Ascending aorta (tissue), 2 donors: ENCODE measurements around the gene P4HA2. TPM values are rescaled to one million over a fixed set of nuclear protein-coding genes. Genes with fewer than 3 reads are reported as not detected.
A peak's percentile ranks its signal among the peaks of the same experiment; 100 is the strongest.

Source experiments
- DNase-seq, 2 donors: peaks; one replicate each; pipeline ENCODE4 v3.0.0-alpha.2; 2019; ENCODE audit warnings: low spot score in 2 of 2
- H3K27ac ChIP-seq, 2 donors: fragments of 200-600 bp; sonication (generic); one replicate each; pipeline ENCODE4 v1.5.1; 2016 to 2017; ENCODE audit warnings: mild to moderate bottlenecking in 1 of 2
- H3K27me3 ChIP-seq: fragments of 200-600 bp; sonication (generic); one replicate; pipeline ENCODE4 v1.5.1; 2017
- H3K36me3 ChIP-seq, 2 donors: fragments of 200-600 bp; sonication (generic); one replicate each; pipeline ENCODE4 v1.5.1; 2016
- H3K4me1 ChIP-seq, 2 donors: fragments of 200-600 bp; sonication (generic); one replicate each; pipeline ENCODE4 v1.5.1; 2016 to 2017; ENCODE audit warnings: mild to moderate bottlenecking in 1 of 2
- H3K4me3 ChIP-seq, 2 donors: fragments of 200-600 bp; sonication (generic); one replicate each; pipeline ENCODE4 v1.5.1; 2016 to 2017; ENCODE audit warnings: mild to moderate bottlenecking in 1 of 2
- H3K9me3 ChIP-seq, 2 donors: fragments of 200-600 bp; sonication (generic); one replicate each; pipeline ENCODE4 v1.5.1; 2016
- CTCF ChIP-seq, 3 experiments: fragments of 200-600 bp in 2 of 3; fragments of 450-650 bp in 1 of 3; sonication (generic) in 2 of 3; IDR thresholded peaks; one replicate each; pipeline ENCODE4 v1.5.1; 2016 to 2019; ENCODE audit warnings: antibody characterized with exemption in 3 of 3, mild to moderate bottlenecking in 1 of 3, moderate library complexity in 1 of 3
- intact Hi-C: fragments of 100-400 bp; cut with DNase I; formaldehyde crosslinking; loops from one replicate; pipeline ENCODE4 v1.15.1; 2023
- total RNA-seq: library from RNA; depleted of rRNA; stranded (reverse); fragments of >200 nt; gene quantifications from one replicate; pipeline ENCODE4 v1.1.0, GENCODE V29; 2016

Gene P4HA2
- total RNA-seq, 1 donor from 2014 or later, result 22.6 TPM

GRCh38 chr5:132234684-132235062, 7.0 kb upstream of the P4HA2 start:
- no peaks in the 10 kb centered on the region for H3K4me1 ChIP-seq
- DNase-seq, result no peak
- H3K4me3 ChIP-seq, result no peak overlapping the region
- H3K36me3 ChIP-seq, result no peaks in the 10 kb centered on the region
- no peak for TF ChIP-seq CTCF (IDR thresholded peaks at IDR 0.05)
- intact Hi-C loops, result loop anchor here (10.0 kb wide), 1 partner anchor 60 kb away; the partner anchor contains the start of gene SLC22A4
- no peaks in the 10 kb centered on the region for H3K27me3 ChIP-seq
- H3K9me3 ChIP-seq, result no peaks in the 10 kb centered on the region
- no peak overlapping the region for H3K27ac ChIP-seq

DNA sequence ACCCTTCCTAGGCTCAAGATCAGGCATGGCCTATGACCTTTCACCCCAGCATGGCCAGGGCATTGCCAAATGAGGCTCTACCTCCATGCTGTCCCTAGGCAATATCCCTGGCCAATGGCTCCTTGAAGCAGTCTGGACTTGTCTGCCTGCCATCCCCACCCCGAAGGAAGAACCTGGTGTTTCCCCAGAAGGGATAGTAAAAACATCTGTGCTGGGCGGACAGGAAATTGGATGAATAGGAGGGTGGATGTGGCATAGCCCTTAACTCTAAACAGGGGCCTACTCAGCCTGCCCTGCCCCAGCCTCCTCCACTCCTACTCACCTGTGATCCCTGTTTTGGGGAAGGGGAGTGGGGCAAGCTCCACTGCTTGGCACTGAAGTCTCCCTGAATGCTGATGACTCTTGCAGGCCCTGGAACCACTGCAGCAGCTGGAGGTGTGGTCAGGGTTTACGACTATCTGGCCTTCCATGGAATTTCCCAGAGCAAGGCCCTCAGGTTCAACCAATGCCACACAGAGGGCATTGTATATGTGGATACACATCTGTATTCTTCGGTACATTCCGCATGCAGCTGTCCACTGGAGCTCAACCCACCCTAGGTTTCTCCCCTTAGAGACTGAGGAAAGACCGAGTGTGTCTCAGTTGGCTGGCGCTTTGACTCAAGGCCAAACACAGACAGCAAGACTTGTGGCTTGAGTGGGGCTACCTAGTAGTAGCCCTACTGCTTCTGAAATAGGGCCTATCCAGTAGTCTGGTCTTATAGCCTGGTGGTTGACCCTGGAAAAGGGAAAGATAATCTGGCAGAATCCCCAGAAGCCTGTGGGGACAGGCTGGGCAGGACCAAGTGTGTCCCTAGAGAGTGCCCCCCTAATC, 6.4 kb upstream of the P4HA2 start:
- DNase-seq, result peak in 1 of 2 donors; percentile 55
- H3K9me3 ChIP-seq, result no peaks in the 10 kb centered on the region
- no peak overlapping the region for H3K27ac ChIP-seq
- no peaks in the 10 kb centered on the region for H3K4me1 ChIP-seq
- no peak overlapping the region for H3K4me3 ChIP-seq
- TF ChIP-seq CTCF (IDR thresholded peaks at IDR 0.05), result no peak
- intact Hi-C loops, result loop anchor here (10.0 kb wide), 1 partner anchor 61 kb away; the partner anchor contains the start of gene SLC22A4
- no peaks in the 10 kb centered on the region for H3K27me3 ChIP-seq
- H3K36me3 ChIP-seq, result no peaks in the 10 kb centered on the region

GRCh38 chr5:132233081-132233480, 5.4 kb upstream of the P4HA2 start:
- H3K4me1 ChIP-seq, result no peaks in the 10 kb centered on the region
- no peaks in the 10 kb centered on the region for H3K27me3 ChIP-seq
- no peak for TF ChIP-seq CTCF (IDR thresholded peaks at IDR 0.05)
- peak in 1 of 2 donors; percentile 37 for DNase-seq
- H3K9me3 ChIP-seq, result no peaks in the 10 kb centered on the region
- H3K27ac ChIP-seq, result no peak overlapping the region
- no peaks in the 10 kb centered on the region for H3K36me3 ChIP-seq
- H3K4me3 ChIP-seq, result no peak overlapping the region
- intact Hi-C loops, result loop anchor here (10.0 kb wide), 1 partner anchor 62 kb away; the partner anchor contains the start of gene SLC22A4

GRCh38 chr5:132232465-132232864, 4.8 kb upstream of the P4HA2 start:
- H3K4me1 ChIP-seq, result no peaks in the 10 kb centered on the region
- TF ChIP-seq CTCF (IDR thresholded peaks at IDR 0.05), result no peak
- no peaks in the 10 kb centered on the region for H3K9me3 ChIP-seq
- no peak overlapping the region for H3K4me3 ChIP-seq
- no peaks in the 10 kb centered on the region for H3K36me3 ChIP-seq
- intact Hi-C loops, result loop anchor here (10.0 kb wide), 1 partner anchor 62 kb away; the partner anchor contains the start of gene SLC22A4
- H3K27me3 ChIP-seq, result no peaks in the 10 kb centered on the region
- H3K27ac ChIP-seq, result no peak overlapping the region
- DNase-seq, result peak in 1 of 2 donors; percentile 31

DNA sequence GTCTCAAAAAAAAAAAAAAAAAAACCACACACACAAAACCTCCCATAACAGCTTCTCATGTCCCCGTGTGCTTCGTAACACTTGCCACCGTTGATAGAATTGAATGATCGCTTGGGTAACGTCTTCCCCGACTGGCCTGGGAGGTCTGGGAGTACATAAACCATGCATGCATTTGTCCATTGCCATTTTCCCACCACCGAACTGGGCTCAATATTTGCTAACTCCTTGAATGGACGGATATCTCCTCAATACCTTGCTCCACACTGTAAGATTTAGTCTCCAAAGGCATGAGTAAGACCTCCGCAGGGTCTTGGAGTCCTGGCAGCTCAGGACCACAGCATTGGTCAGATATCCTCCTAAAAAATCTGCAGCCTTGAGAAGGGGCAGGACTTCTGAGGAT, 3.2 kb upstream of the P4HA2 start:
- Histone ChIP-seq H3K27me3 (no peaks in the 10 kb centered on the region), H3K4me3 (no peak overlapping the region), H3K4me1 (peaks cover 0 to 11% of the 10 kb centered on the region in 2 donors), H3K9me3 (no peaks in the 10 kb centered on the region), H3K36me3 (no peaks in the 10 kb centered on the region), H3K27ac (no peak overlapping the region)
- no peak for TF ChIP-seq CTCF (IDR thresholded peaks at IDR 0.05)
- DNase-seq, result no peak
- intact Hi-C loops, result loop anchor here (10.0 kb wide), 1 partner anchor 64 kb away; the partner anchor contains the start of gene SLC22A4
